Nephron progenitor cell (in vitro differentiated cells): ENCODE measurements around the gene SYTL1.

Experiments
- DNase-seq: peaks from one replicate; pipeline ENCODE4 v3.0.0; 2021
- H3K27ac Mint-ChIP-seq: 2 replicates; pipeline ENCODE4 v1.8.0; 2021; ENCODE audit warnings: mild to moderate bottlenecking, moderate library complexity, mixed read lengths
- H3K27me3 Mint-ChIP-seq: 2 replicates; pipeline ENCODE4 v1.8.0; 2021; ENCODE audit warnings: mild to moderate bottlenecking, low read depth, mixed read lengths; ENCODE audit not compliant: poor library complexity
- H3K36me3 Mint-ChIP-seq: 2 replicates; pipeline ENCODE4 v1.8.0; 2021; ENCODE audit warnings: low read depth, mixed read lengths
- H3K4me1 Mint-ChIP-seq: 2 replicates; pipeline ENCODE4 v1.8.0; 2021; ENCODE audit warnings: mixed read lengths
- H3K4me3 Mint-ChIP-seq: 2 replicates; pipeline ENCODE4 v1.8.0; 2021; ENCODE audit warnings: mild to moderate bottlenecking, moderate library complexity, mixed read lengths
- H3K9me3 Mint-ChIP-seq: 2 replicates; pipeline ENCODE4 v1.8.0; 2021; ENCODE audit warnings: mild to moderate bottlenecking, moderate library complexity, mixed read lengths
- CTCF ChIP-seq: fragments of 200-600 bp; sonication (generic); IDR thresholded peaks from 2 replicates; pipeline ENCODE4 v1.5.0; 2021; ENCODE audit warnings: antibody characterized with exemption

Gene SYTL1

GRCh38 chr1:27403065-27403726, 61.4 kb downstream of the SYTL1 start:
- peak; percentile 50 for DNase-seq
- TF ChIP-seq CTCF = no peak
- H3K27me3 Mint-ChIP-seq = peaks cover 2% of the 10 kb centered on the region
- peaks cover 11% of the 10 kb centered on the region for H3K36me3 Mint-ChIP-seq
- H3K4me1 Mint-ChIP-seq = peaks cover 90% of the 10 kb centered on the region
- no peak overlapping the region for H3K4me3 Mint-ChIP-seq
- peak overlapping the region; percentile 95 for H3K27ac Mint-ChIP-seq
- no peaks in the 10 kb centered on the region for H3K9me3 Mint-ChIP-seq
